Mesendoderm (in vitro differentiated cells): ENCODE results near the gene ENKD1.
A peak's percentile ranks its signal among the peaks of the same experiment; 100 is the strongest.

Source experiments
- DNase-seq: peaks from one replicate; pipeline ENCODE4 v3.0.0; 2013
- H2AK5ac ChIP-seq: 2 replicates; pipeline ENCODE4 v1.6.1; 2013; ENCODE audit warnings: low read length, inconsistent platforms
- H2BK120ac ChIP-seq: 2 replicates; pipeline ENCODE4 v1.6.1; 2013; ENCODE audit warnings: low read depth, mild to moderate bottlenecking, low read length, moderate library complexity, mixed read lengths
- H2BK15ac ChIP-seq: replicated peaks from 2 replicates; pipeline ENCODE4 v1.6.1; 2013; ENCODE audit warnings: low read depth, mild to moderate bottlenecking, moderate library complexity
- H2BK5ac ChIP-seq: 2 replicates; pipeline ENCODE4 v1.6.1; 2013; ENCODE audit warnings: low read length, inconsistent platforms
- H3K18ac ChIP-seq: 2 replicates; pipeline ENCODE4 v1.6.1; 2013; ENCODE audit warnings: mild to moderate bottlenecking, low read length, mixed read lengths
- H3K23ac ChIP-seq: one replicate; pipeline ENCODE4 v1.6.1; 2013; ENCODE audit warnings: low read length
- H3K27ac ChIP-seq: 2 replicates; pipeline ENCODE4 v1.5.1; 2013; ENCODE audit warnings: low read depth, mild to moderate bottlenecking, inconsistent platforms, low read length, moderate library complexity
- H3K27me3 ChIP-seq: 2 replicates; pipeline ENCODE4 v1.6.1; 2013; ENCODE audit warnings: low read length, control low read depth, mild to moderate bottlenecking, inconsistent platforms; ENCODE audit not compliant: insufficient read depth, poor library complexity
- H3K36me3 ChIP-seq: 2 replicates; pipeline ENCODE4 v1.6.1; 2013; ENCODE audit warnings: low read length, inconsistent platforms; ENCODE audit not compliant: control insufficient read depth, insufficient read depth
- H3K4ac ChIP-seq: one replicate; pipeline ENCODE4 v1.6.1; 2013; ENCODE audit warnings: low read depth, mild to moderate bottlenecking, low read length, moderate library complexity
- H3K4me1 ChIP-seq: 2 replicates; pipeline ENCODE4 v1.6.1; 2013; ENCODE audit warnings: low read depth, low read length, inconsistent platforms; ENCODE audit not compliant: control insufficient read depth
- H3K4me2 ChIP-seq: 2 replicates; pipeline ENCODE4 v1.6.1; 2013; ENCODE audit warnings: low read length
- H3K4me3 ChIP-seq: 2 replicates; pipeline ENCODE4 v1.5.1; 2013; ENCODE audit warnings: mild to moderate bottlenecking, low read length
- H3K56ac ChIP-seq: one replicate; pipeline ENCODE4 v1.6.1; 2013; ENCODE audit warnings: low read length
- H3K79me1 ChIP-seq: 2 replicates; pipeline ENCODE4 v1.6.1; 2013; ENCODE audit warnings: low read length, inconsistent platforms
- H3K79me2 ChIP-seq: 2 replicates; pipeline ENCODE4 v1.6.1; 2013; ENCODE audit warnings: mild to moderate bottlenecking, low read length; ENCODE audit not compliant: control insufficient read depth, insufficient read depth
- H3K9ac ChIP-seq: 2 replicates; pipeline ENCODE4 v1.6.1; 2013; ENCODE audit warnings: low read length, inconsistent platforms
- H4K5ac ChIP-seq: one replicate; pipeline ENCODE4 v1.6.1; 2013; ENCODE audit warnings: low read length
- H4K8ac ChIP-seq: one replicate; pipeline ENCODE4 v1.6.1; 2013; ENCODE audit warnings: low read depth, mild to moderate bottlenecking, control low read depth, low read length, moderate library complexity
- WGBS: extraction: QIAGEN DNeasy Blood & Tissue Kit; methylation state at CpG from one replicate; pipeline ENCODE4 v1.1.7; 2013; ENCODE audit warnings: low lambda C conversion rate, missing lambda C conversion rate; ENCODE audit not compliant: insufficient coverage; ENCODE audit errors: extremely low coverage; 5-methylcytosine and 5-hydroxymethylcytosine counted together

ENKD1 gene

DNA sequence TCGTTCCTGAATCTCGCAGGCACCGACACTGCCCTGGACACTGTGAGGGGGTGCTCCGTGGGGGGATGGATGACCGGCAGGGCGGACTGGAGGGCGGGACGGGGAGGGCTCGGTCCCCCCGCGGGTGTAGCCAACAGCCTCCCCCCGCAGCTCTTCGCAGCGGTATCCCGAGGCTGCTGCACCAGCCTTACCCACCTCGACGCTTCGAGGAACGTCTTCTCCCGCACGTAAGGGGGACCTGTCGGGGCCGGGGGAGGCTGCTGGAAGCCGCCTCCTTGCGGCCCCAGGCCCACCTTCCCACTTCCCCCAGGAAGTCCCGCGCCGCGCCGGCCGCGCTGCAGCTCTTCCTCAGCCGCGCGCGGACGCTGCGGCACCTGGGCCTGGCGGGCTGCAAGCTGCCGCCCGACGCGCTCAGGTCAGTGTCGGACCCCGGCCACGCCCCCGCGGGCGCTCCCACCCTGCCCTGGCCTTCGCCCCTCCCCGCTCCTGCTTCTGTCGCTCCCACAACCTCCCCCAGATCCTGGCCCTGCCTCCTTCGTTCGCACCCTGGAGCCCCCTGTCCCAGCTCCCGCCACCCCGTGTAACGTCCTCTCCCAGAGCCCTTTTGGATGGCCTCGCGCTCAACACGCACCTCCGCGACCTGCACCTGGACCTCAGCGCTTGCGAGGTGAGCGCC, 18.3 kb downstream of the ENKD1 start:
- Histone ChIP-seq H3K18ac (no peak overlapping the region), H3K27ac (no peak overlapping the region), H2BK120ac (no peak overlapping the region), H3K4me1 (peaks cover 2% of the 10 kb centered on the region), H3K23ac (no peak overlapping the region), H2AK5ac (no peak overlapping the region), H3K4ac (no peak overlapping the region), H3K36me3 (no peaks in the 10 kb centered on the region), H3K27me3 (no peaks in the 10 kb centered on the region), H4K5ac (no peak overlapping the region), H3K4me3 (no peak overlapping the region), H3K79me2 (no peaks in the 10 kb centered on the region), H3K79me1 (no peaks in the 10 kb centered on the region), H2BK15ac (no peak overlapping the region), H3K4me2 (no peak overlapping the region), H3K56ac (no peak overlapping the region), H3K9ac (no peak overlapping the region), H2BK5ac (no peak overlapping the region), H4K8ac (no peak overlapping the region)
- no peak for DNase-seq
- no CpG with 5 or more reads among the region's 65 CpGs for WGBS

GRCh38 chr16:67647681-67648080, 18.9 kb downstream of the ENKD1 start:
- no peaks in the 10 kb centered on the region for H3K79me2 ChIP-seq
- H3K4me2 ChIP-seq: no peak overlapping the region
- no peak overlapping the region for H2BK15ac ChIP-seq
- H2BK5ac ChIP-seq: no peak overlapping the region
- H3K27me3 ChIP-seq: no peaks in the 10 kb centered on the region
- no peak overlapping the region for H3K4me3 ChIP-seq
- H3K9ac ChIP-seq: no peak overlapping the region
- no peak overlapping the region for H4K5ac ChIP-seq
- no peak overlapping the region for H3K18ac ChIP-seq
- H3K27ac ChIP-seq: no peak overlapping the region
- WGBS: no CpG with 5 or more reads among the region's 13 CpGs
- H3K4ac ChIP-seq: no peak overlapping the region
- H3K79me1 ChIP-seq: no peaks in the 10 kb centered on the region
- H3K4me1 ChIP-seq: peaks cover 2% of the 10 kb centered on the region
- H3K23ac ChIP-seq: no peak overlapping the region
- H3K36me3 ChIP-seq: no peaks in the 10 kb centered on the region
- no peak overlapping the region for H2AK5ac ChIP-seq
- no peak overlapping the region for H3K56ac ChIP-seq
- no peak for DNase-seq
- no peak overlapping the region for H4K8ac ChIP-seq
- H2BK120ac ChIP-seq: no peak overlapping the region

GRCh38 chr16:67647111-67647651, 19.4 kb downstream of the ENKD1 start:
- H3K56ac ChIP-seq: no peak overlapping the region
- peaks cover 2% of the 10 kb centered on the region for H3K4me1 ChIP-seq
- H3K27ac ChIP-seq: no peak overlapping the region
- no peak overlapping the region for H3K4me3 ChIP-seq
- H2BK5ac ChIP-seq: no peak overlapping the region
- no peak overlapping the region for H3K23ac ChIP-seq
- no peak overlapping the region for H3K9ac ChIP-seq
- WGBS: no CpG with 5 or more reads among the region's 15 CpGs
- H3K79me1 ChIP-seq: no peaks in the 10 kb centered on the region
- H2AK5ac ChIP-seq: no peak overlapping the region
- H3K18ac ChIP-seq: no peak overlapping the region
- no peaks in the 10 kb centered on the region for H3K36me3 ChIP-seq
- H2BK120ac ChIP-seq: no peak overlapping the region
- no peak overlapping the region for H4K8ac ChIP-seq
- H2BK15ac ChIP-seq: no peak overlapping the region
- no peaks in the 10 kb centered on the region for H3K27me3 ChIP-seq
- H4K5ac ChIP-seq: no peak overlapping the region
- no peaks in the 10 kb centered on the region for H3K79me2 ChIP-seq
- no peak overlapping the region for H3K4ac ChIP-seq
- DNase-seq: no peak
- H3K4me2 ChIP-seq: no peak overlapping the region

DNA sequence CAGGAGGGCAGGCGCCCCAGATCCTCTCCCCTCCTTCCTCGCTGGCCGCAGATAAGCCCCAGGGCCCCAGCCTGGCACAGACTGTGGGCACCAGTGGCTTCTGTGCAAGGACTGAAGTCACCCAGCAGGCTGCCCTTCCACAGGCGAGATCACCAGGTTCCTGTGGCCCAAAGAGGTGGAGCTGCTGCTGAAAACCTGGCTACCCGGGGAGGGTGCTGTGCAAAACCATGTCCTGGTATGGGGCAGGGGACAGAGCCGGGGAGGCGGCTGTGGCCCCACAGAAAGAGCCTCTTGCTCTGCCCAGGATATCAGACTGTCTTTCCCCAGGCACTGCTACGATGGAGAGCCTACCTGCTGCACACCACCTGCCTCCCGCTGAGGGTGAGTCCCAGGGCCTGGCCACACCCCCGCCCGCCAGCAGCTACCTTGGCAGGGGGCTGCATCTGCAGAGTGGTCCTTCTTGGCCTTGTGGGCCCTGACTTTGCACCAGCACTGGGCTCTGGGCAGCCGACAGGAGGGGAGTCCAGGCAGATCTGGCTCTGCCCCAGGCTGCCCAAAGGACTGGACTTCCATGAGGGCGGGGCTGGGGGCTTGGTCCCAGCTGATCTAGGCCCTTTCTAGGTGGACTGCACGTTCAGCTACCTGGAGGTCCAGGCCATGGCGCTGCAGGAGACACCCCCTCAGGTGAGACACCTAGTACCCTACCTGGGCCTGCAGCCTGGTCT, 21.0 kb downstream of the ENKD1 start:
- Histone ChIP-seq H3K4me1 (peaks cover 2% of the 10 kb centered on the region), H3K9ac (peak overlapping the region; percentile 10), H3K27me3 (no peaks in the 10 kb centered on the region), H3K36me3 (no peaks in the 10 kb centered on the region), H3K4me2 (no peak overlapping the region), H3K79me1 (no peaks in the 10 kb centered on the region), H3K23ac (no peak overlapping the region), H4K8ac (no peak overlapping the region), H2BK15ac (no peak overlapping the region), H3K56ac (no peak overlapping the region), H3K4me3 (no peak overlapping the region), H3K18ac (no peak overlapping the region), H2AK5ac (no peak overlapping the region), H2BK120ac (no peak overlapping the region), H3K4ac (no peak overlapping the region), H2BK5ac (no peak overlapping the region), H4K5ac (no peak overlapping the region), H3K27ac (no peak overlapping the region), H3K79me2 (no peaks in the 10 kb centered on the region)
- no peak for DNase-seq
- no CpG with 5 or more reads among the region's 15 CpGs for WGBS

DNA sequence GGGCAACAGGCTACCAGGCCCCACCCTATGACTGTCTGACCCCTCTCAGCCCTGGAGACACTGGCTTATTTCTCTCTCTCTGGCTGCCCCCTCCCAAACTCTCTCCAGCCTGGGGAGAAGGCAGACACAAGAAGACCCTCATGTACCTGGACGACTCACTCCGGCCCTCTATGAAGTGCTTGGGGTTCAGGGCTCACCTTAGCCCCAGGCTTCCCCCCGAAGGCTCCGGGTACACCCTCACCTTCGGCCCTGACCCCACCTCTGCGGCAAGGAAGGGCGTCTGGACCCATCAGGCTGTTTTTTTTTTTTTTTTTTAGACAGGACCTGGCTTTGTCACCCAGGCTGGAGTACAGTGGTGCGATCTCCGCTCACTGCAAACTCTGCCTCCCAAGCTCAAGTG, 22.5 kb downstream of the ENKD1 start:
- DNase-seq: no peak
- Histone ChIP-seq H3K79me2 (no peaks in the 10 kb centered on the region), H3K79me1 (no peaks in the 10 kb centered on the region), H2BK5ac (no peak overlapping the region), H3K4me2 (no peak overlapping the region), H2BK120ac (no peak overlapping the region), H3K4me3 (no peak overlapping the region), H3K27me3 (no peaks in the 10 kb centered on the region), H3K18ac (no peak overlapping the region), H3K36me3 (peaks cover under 1% of the 10 kb centered on the region), H4K5ac (no peak overlapping the region), H3K56ac (no peak overlapping the region), H4K8ac (no peak overlapping the region), H3K23ac (no peak overlapping the region), H3K4me1 (no peaks in the 10 kb centered on the region), H3K27ac (no peak overlapping the region), H2BK15ac (no peak overlapping the region), H2AK5ac (no peak overlapping the region), H3K9ac (no peak overlapping the region), H3K4ac (no peak overlapping the region)
- WGBS: no CpG with 5 or more reads among the region's 9 CpGs
